Hepatocyte (in vitro differentiated cells): ENCODE results near the gene NOS1AP. TPM values are rescaled to one million over a fixed set of nuclear protein-coding genes. Genes with fewer than 3 reads are reported as not detected.

Experiments
- DNase-seq: peaks from one replicate; pipeline ENCODE4 v3.0.0-alpha.2; 2016; ENCODE audit warnings: low spot score
- H2AFZ ChIP-seq: fragments of 200-600 bp; sonication (generic); 2 replicates; pipeline ENCODE4 v1.6.0; 2016; ENCODE audit warnings: antibody characterized with exemption, mild to moderate bottlenecking
- H3K27ac ChIP-seq: fragments of 200-600 bp; sonication (generic); 2 replicates; pipeline ENCODE4 v1.5.1; 2016; ENCODE audit warnings: mild to moderate bottlenecking
- H3K27me3 ChIP-seq: fragments of 200-600 bp; sonication (generic); 2 replicates; pipeline ENCODE4 v1.6.1; 2016
- H3K36me3 ChIP-seq: fragments of 200-600 bp; sonication (generic); replicated peaks from 2 replicates; pipeline ENCODE4 v1.5.1; 2016; ENCODE audit warnings: low read depth; ENCODE audit not compliant: insufficient read depth
- H3K4me1 ChIP-seq: fragments of 200-600 bp; sonication (generic); 2 replicates; pipeline ENCODE4 v1.5.1; 2016; ENCODE audit warnings: mild to moderate bottlenecking, moderate library complexity; ENCODE audit not compliant: insufficient read depth
- H3K4me2 ChIP-seq: fragments of 200-600 bp; sonication (generic); 2 replicates; pipeline ENCODE4 v1.6.0; 2016
- H3K4me3 ChIP-seq: fragments of 200-600 bp; sonication (generic); 2 replicates; pipeline ENCODE4 v1.5.1; 2016; ENCODE audit warnings: mild to moderate bottlenecking
- H3K79me2 ChIP-seq: fragments of 200-600 bp; sonication (generic); 2 replicates; pipeline ENCODE4 v1.6.0; 2017; ENCODE audit warnings: mild to moderate bottlenecking
- H3K9me2 ChIP-seq: fragments of 200-600 bp; sonication (generic); replicated peaks from 2 replicates; pipeline ENCODE4 v1.6.0; 2017; ENCODE audit warnings: mild to moderate bottlenecking; ENCODE audit not compliant: insufficient read depth
- H3K9me3 ChIP-seq: fragments of 200-600 bp; sonication (generic); 2 replicates; pipeline ENCODE4 v1.5.1; 2016; ENCODE audit warnings: low read depth, mild to moderate bottlenecking
- H4K20me1 ChIP-seq: fragments of 200-600 bp; sonication (generic); 2 replicates; pipeline ENCODE4 v1.6.0; 2016; ENCODE audit warnings: mild to moderate bottlenecking; ENCODE audit not compliant: insufficient read depth, poor library complexity, severe bottlenecking
- EZH2 ChIP-seq: fragments of 200-600 bp; sonication (generic); IDR thresholded peaks from 2 replicates; pipeline ENCODE4 v1.6.1; 2016; ENCODE audit warnings: antibody characterized with exemption, mild to moderate bottlenecking, borderline replicate concordance
- EZH2phosphoT487 ChIP-seq: fragments of 200-600 bp; sonication (generic); IDR thresholded peaks from one replicate; pipeline ENCODE4 v1.6.1; 2018; ENCODE audit warnings: antibody characterized with exemption, mild to moderate bottlenecking, low read depth, moderate library complexity; ENCODE audit not compliant: unreplicated experiment, severe bottlenecking
- WGBS: methylation state at CpG from one replicate; pipeline ENCODE4 v1.1.6; 2016; ENCODE audit warnings: low lambda C conversion rate; ENCODE audit errors: missing lambda C conversion rate; 5-methylcytosine and 5-hydroxymethylcytosine counted together
- polyA plus RNA-seq: library from polyadenylated mRNA; unstranded; fragments of >200 nt; fragmentation: Nextera tagmentation; extraction: Ambion mirVana; gene quantifications from 2 replicates; pipeline ENCODE4 v1.2.1, GENCODE V29; 2016
- total RNA-seq: library from RNA; depleted of rRNA; stranded (reverse); fragments of >200 nt; gene quantifications from 2 replicates; pipeline ENCODE4 v1.2.3, GENCODE V29; 2014
- TF ChIP-seq, protein P1 (sequence below): fragments of 200-600 bp; sonication (generic); IDR thresholded peaks from 2 replicates; pipeline ENCODE4 v1.5.1; 2016; ENCODE audit warnings: antibody characterized with exemption, mild to moderate bottlenecking; ENCODE audit not compliant: poor library complexity

NOS1AP gene
- total and polyA plus RNA-seq, 2 experiments from 2014 or later: 0.97 to 4.4 TPM

DNA sequence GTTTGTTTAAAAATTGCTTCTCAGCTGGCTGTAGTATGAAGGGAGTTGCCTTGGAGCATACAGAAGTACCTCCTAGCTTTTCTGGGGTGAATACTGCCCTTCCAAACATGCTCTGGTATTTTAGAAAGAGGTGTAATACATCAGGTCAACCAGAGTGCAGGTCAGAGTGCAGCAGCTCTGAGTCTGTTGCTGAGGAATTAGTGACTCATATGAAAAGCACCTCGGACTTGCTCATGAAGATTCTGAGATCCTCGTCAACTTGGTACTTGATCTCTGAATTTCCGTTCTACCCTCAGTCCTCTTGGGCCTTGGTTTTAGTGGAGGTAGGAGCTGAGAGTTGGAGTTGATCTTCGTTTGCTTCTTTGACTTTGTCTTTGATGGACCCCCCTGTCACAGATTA is 67.3 kb downstream of the NOS1AP start:
- H3K4me1 ChIP-seq: peaks cover 21% of the 10 kb centered on the region

DNA sequence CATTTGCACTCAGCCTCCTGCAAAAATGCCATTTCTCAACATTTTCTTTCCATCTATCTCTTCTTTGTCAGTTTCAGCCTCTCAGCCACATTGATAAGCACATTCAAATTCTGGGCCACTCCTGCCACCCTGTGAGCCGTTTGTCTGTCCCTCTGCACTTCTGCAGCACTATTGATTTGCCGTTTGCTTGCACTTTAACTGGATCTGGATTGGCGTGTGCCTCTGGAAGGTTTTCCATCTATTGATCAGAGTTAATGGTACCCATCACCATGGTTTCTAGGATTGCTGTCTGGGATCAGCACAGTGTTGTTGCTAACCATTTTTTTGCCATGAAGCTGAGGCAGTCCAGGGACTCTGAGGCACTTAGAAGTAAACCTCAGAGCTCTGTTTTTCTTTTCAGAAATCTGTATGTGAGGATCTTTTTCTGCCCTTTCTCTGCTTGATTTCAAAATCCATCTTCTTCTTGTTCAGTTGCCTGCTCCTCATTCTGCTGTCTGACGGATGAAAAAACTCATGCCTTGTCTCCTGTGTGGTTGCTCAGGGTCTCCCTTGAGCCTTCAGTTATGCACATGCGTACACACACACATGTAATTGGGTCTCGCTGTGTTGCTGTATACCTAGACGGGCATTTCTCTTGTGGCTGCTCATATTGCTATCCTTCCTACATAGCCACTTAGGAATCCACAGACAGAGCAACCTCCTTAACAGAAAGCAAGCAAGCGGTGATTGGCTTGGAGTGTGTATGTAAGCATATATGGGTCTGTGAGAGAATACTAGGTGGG is 67.9 kb downstream of the NOS1AP start:
- no peak for DNase-seq
- Histone ChIP-seq H3K9me2 (no peaks in the 10 kb centered on the region), H3K9me3 (no peaks in the 10 kb centered on the region), H3K4me2 (peak overlapping the region; percentile 44), H3K27me3 (no peaks in the 10 kb centered on the region), H3K36me3 (no peaks in the 10 kb centered on the region), H3K27ac (peak overlapping the region; percentile 6), H3K4me3 (no peak overlapping the region), H4K20me1 (no peaks in the 10 kb centered on the region), H3K79me2 (peaks cover 44% of the 10 kb centered on the region), H2AFZ (no peak overlapping the region), H3K4me1 (peaks cover 17% of the 10 kb centered on the region)
- WGBS: 76% methylated on average over 8 of the region's 8 CpGs
- no peak for TF ChIP-seq EZH2phosphoT487
- TF ChIP-seq, protein P1, sequence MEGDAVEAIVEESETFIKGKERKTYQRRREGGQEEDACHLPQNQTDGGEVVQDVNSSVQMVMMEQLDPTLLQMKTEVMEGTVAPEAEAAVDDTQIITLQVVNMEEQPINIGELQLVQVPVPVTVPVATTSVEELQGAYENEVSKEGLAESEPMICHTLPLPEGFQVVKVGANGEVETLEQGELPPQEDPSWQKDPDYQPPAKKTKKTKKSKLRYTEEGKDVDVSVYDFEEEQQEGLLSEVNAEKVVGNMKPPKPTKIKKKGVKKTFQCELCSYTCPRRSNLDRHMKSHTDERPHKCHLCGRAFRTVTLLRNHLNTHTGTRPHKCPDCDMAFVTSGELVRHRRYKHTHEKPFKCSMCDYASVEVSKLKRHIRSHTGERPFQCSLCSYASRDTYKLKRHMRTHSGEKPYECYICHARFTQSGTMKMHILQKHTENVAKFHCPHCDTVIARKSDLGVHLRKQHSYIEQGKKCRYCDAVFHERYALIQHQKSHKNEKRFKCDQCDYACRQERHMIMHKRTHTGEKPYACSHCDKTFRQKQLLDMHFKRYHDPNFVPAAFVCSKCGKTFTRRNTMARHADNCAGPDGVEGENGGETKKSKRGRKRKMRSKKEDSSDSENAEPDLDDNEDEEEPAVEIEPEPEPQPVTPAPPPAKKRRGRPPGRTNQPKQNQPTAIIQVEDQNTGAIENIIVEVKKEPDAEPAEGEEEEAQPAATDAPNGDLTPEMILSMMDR: no peak
- no peak for TF ChIP-seq EZH2

More for the DNA sequence above, 67.3 kb downstream of the NOS1AP start:
- Histone ChIP-seq H3K36me3 (no peaks in the 10 kb centered on the region), H2AFZ (no peak overlapping the region), H3K27me3 (no peaks in the 10 kb centered on the region), H3K9me3 (no peaks in the 10 kb centered on the region), H3K9me2 (no peaks in the 10 kb centered on the region), H3K4me2 (peak overlapping the region; percentile 44), H3K27ac (no peak overlapping the region), H3K4me3 (no peak overlapping the region), H3K79me2 (peaks cover 42% of the 10 kb centered on the region), H4K20me1 (no peaks in the 10 kb centered on the region)
- DNase-seq: peak; percentile 54
- TF ChIP-seq, protein P1: no peak
- no peak for TF ChIP-seq EZH2
- no peak for TF ChIP-seq EZH2phosphoT487
- 18% methylated on average over 4 of the region's 4 CpGs for whole genome bisulfite sequencing

- Histone ChIP-seq H3K4me2 (no peak overlapping the region), H3K79me2 (peaks cover 45% of the 10 kb centered on the region), H3K27me3 (no peaks in the 10 kb centered on the region), H3K36me3 (no peaks in the 10 kb centered on the region), H3K4me1 (peaks cover 14% of the 10 kb centered on the region), H4K20me1 (no peaks in the 10 kb centered on the region), H3K9me3 (no peaks in the 10 kb centered on the region), H3K4me3 (no peak overlapping the region), H2AFZ (no peak overlapping the region), H3K9me2 (no peaks in the 10 kb centered on the region), H3K27ac (no peak overlapping the region)
- no peak for TF ChIP-seq EZH2phosphoT487
- TF ChIP-seq, protein P1: no peak
- no peak for TF ChIP-seq EZH2
- WGBS: 98% methylated on average over 2 of the region's 2 CpGs
- no peak for DNase-seq
Measured at GRCh38 chr1:162138112-162138511, 68.6 kb downstream of the NOS1AP start.
